GM12878 (cell line): ENCODE data around the gene UBE3D. TPM values are rescaled to one million over a fixed set of nuclear protein-coding genes. Genes with fewer than 3 reads are reported as not detected.

Source experiments
- ATAC-seq: fragments of 200-7000 bp; cut with Tn5 transposase; 3 replicates; pipeline ENCODE4 v1.9.1; 2020; ENCODE audit warnings: mild to moderate bottlenecking, moderate library complexity
- BruUV-seq: library from RNA; stranded (reverse); fragments of 400-500 nt; replicated peaks from 2 replicates; lab custom pipeline; 2021; lab: Mats Ljungman, UMichigan
- CTCF ChIA-PET: fragments of 300-600 bp; sonication (Branson Sonifier 250); formaldehyde crosslinking; extraction: SDS; loops from one replicate; lab custom pipeline; 2021; ENCODE audit warnings: inconsistent platforms; lab: Yijun Ruan, JAX
- POLR2A ChIA-PET: fragments of 350-600 bp; formaldehyde crosslinking; extraction: SDS; loops from one replicate; lab custom pipeline; 2021; ENCODE audit warnings: inconsistent platforms; lab: Charles Lee
- RAD21 ChIA-PET: fragments of 300-600 bp; sonication (Branson Sonifier 250); formaldehyde crosslinking; loops from one replicate; lab custom pipeline; 2023; ENCODE audit warnings: antibody characterized with exemption; ENCODE audit not compliant: unreplicated experiment; lab: Charles Lee
- SMC1A ChIA-PET: fragments of 300-600 bp; sonication (Branson Sonifier 250); formaldehyde crosslinking; loops from one replicate; lab custom pipeline; 2023; ENCODE audit not compliant: unreplicated experiment, uncharacterized antibody; lab: Charles Lee
- DNase-seq: peaks from one replicate; pipeline ENCODE4 v3.0.0-alpha.2; 2011; ENCODE audit warnings: low read depth, low spot score
- FAIRE-seq: peaks from 3 replicates; lab custom pipeline; 2011; peaks lifted over from hg19 to GRCh38; lab: Jason Lieb, UNC
- H2AFZ ChIP-seq: 2 replicates; pipeline ENCODE4 v1.6.0; 2011; ENCODE audit warnings: low read depth, low read length, control low read depth; ENCODE audit not compliant: control insufficient read depth
- H3K27ac ChIP-seq: 2 replicates; pipeline ENCODE4 v1.5.1; 2011; ENCODE audit warnings: control low read depth; ENCODE audit not compliant: control insufficient read depth, insufficient read depth
- H3K27me3 ChIP-seq, 2 experiments: replicated peaks in 1 of 2; 2 replicates each; pipeline versions ENCODE4 v1.6.0 to v1.6.1; 2011; ENCODE audit warnings: low read length in 1 of 2; ENCODE audit not compliant: control insufficient read depth in 2 of 2, insufficient read depth in 2 of 2
- H3K36me3 ChIP-seq, 2 experiments: 2 replicates each; pipeline ENCODE4 v1.5.1; 2011; ENCODE audit warnings: low read length in 1 of 2; ENCODE audit not compliant: control insufficient read depth in 2 of 2, insufficient read depth in 2 of 2
- H3K4me1 ChIP-seq: 2 replicates; pipeline ENCODE4 v1.6.1; 2011; ENCODE audit warnings: mild to moderate bottlenecking, low read length, moderate library complexity, mixed read lengths; ENCODE audit not compliant: control insufficient read depth, insufficient read depth
- H3K4me2 ChIP-seq: 2 replicates; pipeline ENCODE4 v1.6.0; 2011; ENCODE audit warnings: control low read depth; ENCODE audit not compliant: control insufficient read depth, insufficient read depth
- H3K4me3 ChIP-seq: fragments of 200-600 bp; sonication (generic); 2 replicates; pipeline ENCODE4 v1.5.1; 2016
- H3K79me2 ChIP-seq: 2 replicates; pipeline ENCODE4 v1.6.0; 2011; ENCODE audit warnings: low read length; ENCODE audit not compliant: control insufficient read depth, insufficient read depth
- H3K9ac ChIP-seq: 2 replicates; pipeline ENCODE4 v1.8.0; 2011; ENCODE audit warnings: low read length, control low read depth, mixed read lengths; ENCODE audit not compliant: control insufficient read depth, insufficient read depth
- H3K9me3 ChIP-seq: replicated peaks from 3 replicates; pipeline ENCODE4 v1.5.1; 2011; ENCODE audit warnings: mild to moderate bottlenecking, low read length; ENCODE audit not compliant: control insufficient read depth, insufficient read depth
- H4K20me1 ChIP-seq: 2 replicates; pipeline ENCODE4 v1.6.0; 2011; ENCODE audit not compliant: control insufficient read depth, insufficient read depth
- DPF2 ChIP-seq: fragments of 450-650 bp; IDR thresholded peaks from 2 replicates; pipeline ENCODE4 v1.6.1; 2017; ENCODE audit warnings: mild to moderate bottlenecking
- EP300 ChIP-seq, 2 experiments: fragments of 150-350 bp in 1 of 2; IDR thresholded peaks; 2 replicates each; pipeline ENCODE4 v1.6.1; 2011 to 2012; ENCODE audit warnings: low read depth in 2 of 2, low read length in 2 of 2, borderline replicate concordance in 1 of 2, improper control_type of control experiment in 1 of 2, inconsistent platforms in 1 of 2; ENCODE audit not compliant: control insufficient read depth in 1 of 2
- EZH2 ChIP-seq: IDR thresholded peaks from 2 replicates; pipeline ENCODE4 v1.6.1; 2012; ENCODE audit warnings: low read depth, mild to moderate bottlenecking, control low read depth, inconsistent platforms, low read length, borderline replicate concordance; ENCODE audit not compliant: control insufficient read depth
- LARP7 ChIP-seq: fragments of 450-650 bp; IDR thresholded peaks from 2 replicates; pipeline ENCODE4 v1.6.1; 2017; ENCODE audit warnings: mild to moderate bottlenecking
- NFIC ChIP-seq: IDR thresholded peaks from 2 replicates; pipeline ENCODE4 v1.6.1; 2012; ENCODE audit warnings: low read depth, mild to moderate bottlenecking, inconsistent platforms, low read length, moderate library complexity
- RFX5 ChIP-seq: IDR thresholded peaks from 2 replicates; pipeline ENCODE4 v1.6.1; 2011; ENCODE audit warnings: low read depth, low read length, improper control_type of control experiment
- SIN3A ChIP-seq: IDR thresholded peaks from 2 replicates; pipeline ENCODE4 v1.6.1; 2012; ENCODE audit warnings: low read depth, low read length, improper control_type of control experiment
- WRNIP1 ChIP-seq: IDR thresholded peaks from 2 replicates; pipeline ENCODE4 v1.6.1; 2011; ENCODE audit warnings: low read depth, low read length, improper control_type of control experiment, borderline replicate concordance
- ZNF217 ChIP-seq: fragments of 450-650 bp; IDR thresholded peaks from 2 replicates; pipeline ENCODE4 v1.6.1; 2017; ENCODE audit warnings: antibody characterized with exemption, mild to moderate bottlenecking
- WGBS: methylation state at CpG from one replicate; pipeline ENCODE4 v1.1.6; 2016; ENCODE audit warnings: low lambda C conversion rate; ENCODE audit not compliant: insufficient replicate concordance, insufficient coverage; ENCODE audit errors: missing lambda C conversion rate; 5-methylcytosine and 5-hydroxymethylcytosine counted together
- in situ Hi-C: fragments of 300-500 bp; cut with MboI; formaldehyde crosslinking; loops from 9 replicates; pipeline ENCODE4 v1.14.3; 2018; ENCODE audit warnings: mixed read lengths
- intact Hi-C: fragments of 100-400 bp; cut with micrococcal nuclease; formaldehyde crosslinking; loops from one replicate; pipeline ENCODE4 v1.14.2; 2022; ENCODE audit not compliant: unreplicated experiment
- polyA plus RNA-seq, 11 experiments: library from polyadenylated mRNA; depleted of rRNA in 4 of 11; unstranded in 6 of 11; stranded (reverse) in 5 of 11; fragments of >200 nt; fragmentation: Nextera tagmentation in 4 of 11; fragmentation: Illumina TruSeq in 1 of 11; extraction: Ambion mirVana in 4 of 11; extraction: Trizol in 1 of 11; gene quantifications; 1 replicate in 1 of 11; 2 replicates in 10 of 11; pipeline versions ENCODE4 v1.2.1 to v1.2.3, GENCODE V29; 2011 to 2016; ENCODE audit warnings: inconsistent platforms in 2 of 11, missing spikeins in 2 of 11, low read depth in 1 of 11
- total RNA-seq, 4 experiments: library from RNA; depleted of rRNA in 3 of 4; stranded (reverse); fragments of >200 nt in 3 of 4; fragmentation: Illumina TruSeq in 1 of 4; extraction: Trizol in 1 of 4; gene quantifications; 2 replicates each; pipeline versions ENCODE4 v1.2.1 to v1.2.3, GENCODE V29; 2013 to 2021
- TF ChIP-seq, protein P1 (sequence below): IDR thresholded peaks from 2 replicates; pipeline ENCODE4 v1.6.1; 2012; ENCODE audit warnings: low read length, inconsistent platforms
- TF ChIP-seq, protein P2 (sequence below): IDR thresholded peaks from 2 replicates; pipeline ENCODE4 v1.6.1; 2012; ENCODE audit warnings: low read depth, low read length, improper control_type of control experiment
- TF ChIP-seq, protein P3 (sequence below): fragments of 450-650 bp; conservative IDR thresholded peaks from 2 replicates; pipeline ENCODE4 v1.6.1; 2017; ENCODE audit warnings: mild to moderate bottlenecking, moderate library complexity

UBE3D gene
- total and polyA plus RNA-seq, 10 of the 15 experiments (the other 5 are each of a cell fraction or from before 2014, with no cell fraction given): 4.3 to 9.0 (median 7.5) TPM

DNA sequence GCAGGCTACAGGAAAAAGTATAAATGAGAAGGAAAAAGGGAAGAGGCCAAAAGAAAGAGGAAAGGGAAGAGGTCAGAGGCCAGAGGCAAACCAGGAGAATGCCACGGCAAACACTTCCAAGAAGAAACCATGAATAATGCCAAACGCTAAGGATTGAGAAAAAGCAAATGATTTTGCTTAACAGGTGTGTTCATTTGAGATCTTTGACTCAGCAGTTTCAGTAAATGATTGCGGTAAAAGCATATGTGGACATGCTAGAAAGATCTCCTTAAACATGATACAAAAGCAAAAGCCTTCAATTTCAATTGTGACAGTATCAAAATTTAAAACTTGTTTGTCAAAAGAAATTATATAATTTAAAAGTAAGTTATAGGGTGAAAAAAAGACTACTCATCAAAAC lies 70.6 kb downstream of the UBE3D start:
- in situ Hi-C loops: no loop called here
- RAD21 ChIA-PET: no interaction called here
- H3K9ac ChIP-seq: no peak overlapping the region
- no peaks in the 10 kb centered on the region for H4K20me1 ChIP-seq
- FAIRE-seq (no peak), ATAC-seq (no peak), DNase-seq (no peak)
- WGBS: 62% methylated on average over 3 of the region's 3 CpGs
- SMC1A ChIA-PET: no interaction called here
- POLR2A ChIA-PET: no interaction called here
- no peak overlapping the region for H3K27ac ChIP-seq
- CTCF ChIA-PET: interaction anchor here (0.6 to 1.2 kb wide), 2 partner anchors 24 to 1081 kb away, joined by 3 to 4 read pairs; no protein-coding TSS in a partner anchor
- no TSS peak for BruUV-seq
- no peaks in the 10 kb centered on the region for H3K4me1 ChIP-seq
- intact Hi-C loops: no loop called here
- no peak overlapping the region for H3K4me2 ChIP-seq
- H3K27me3 ChIP-seq: no peaks in the 10 kb centered on the region
- no peaks in the 10 kb centered on the region for H3K36me3 ChIP-seq
- H3K9me3 ChIP-seq: no peaks in the 10 kb centered on the region
- no peak overlapping the region for H3K4me3 ChIP-seq
- H3K79me2 ChIP-seq: no peaks in the 10 kb centered on the region
- no peak overlapping the region for H2AFZ ChIP-seq
- TF ChIP-seq RFX5 (no peak), ZNF217 (no peak), EZH2 (no peak), WRNIP1 (no peak), DPF2 (no peak), LARP7 (no peak), SIN3A (no peak), NFIC (no peak), EP300 (IDR thresholded peaks at IDR 0.05; ENCODE audit: borderline replicate concordance in 1 of 2, control insufficient read depth in 1 of 2, low read depth in 2 of 2, low read length in 2 of 2) (no peak)
- TF ChIP-seq, protein P1, sequence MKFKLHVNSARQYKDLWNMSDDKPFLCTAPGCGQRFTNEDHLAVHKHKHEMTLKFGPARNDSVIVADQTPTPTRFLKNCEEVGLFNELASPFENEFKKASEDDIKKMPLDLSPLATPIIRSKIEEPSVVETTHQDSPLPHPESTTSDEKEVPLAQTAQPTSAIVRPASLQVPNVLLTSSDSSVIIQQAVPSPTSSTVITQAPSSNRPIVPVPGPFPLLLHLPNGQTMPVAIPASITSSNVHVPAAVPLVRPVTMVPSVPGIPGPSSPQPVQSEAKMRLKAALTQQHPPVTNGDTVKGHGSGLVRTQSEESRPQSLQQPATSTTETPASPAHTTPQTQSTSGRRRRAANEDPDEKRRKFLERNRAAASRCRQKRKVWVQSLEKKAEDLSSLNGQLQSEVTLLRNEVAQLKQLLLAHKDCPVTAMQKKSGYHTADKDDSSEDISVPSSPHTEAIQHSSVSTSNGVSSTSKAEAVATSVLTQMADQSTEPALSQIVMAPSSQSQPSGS: no peak
- TF ChIP-seq, protein P2, sequence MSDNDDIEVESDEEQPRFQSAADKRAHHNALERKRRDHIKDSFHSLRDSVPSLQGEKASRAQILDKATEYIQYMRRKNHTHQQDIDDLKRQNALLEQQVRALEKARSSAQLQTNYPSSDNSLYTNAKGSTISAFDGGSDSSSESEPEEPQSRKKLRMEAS: no peak
- TF ChIP-seq, protein P3, sequence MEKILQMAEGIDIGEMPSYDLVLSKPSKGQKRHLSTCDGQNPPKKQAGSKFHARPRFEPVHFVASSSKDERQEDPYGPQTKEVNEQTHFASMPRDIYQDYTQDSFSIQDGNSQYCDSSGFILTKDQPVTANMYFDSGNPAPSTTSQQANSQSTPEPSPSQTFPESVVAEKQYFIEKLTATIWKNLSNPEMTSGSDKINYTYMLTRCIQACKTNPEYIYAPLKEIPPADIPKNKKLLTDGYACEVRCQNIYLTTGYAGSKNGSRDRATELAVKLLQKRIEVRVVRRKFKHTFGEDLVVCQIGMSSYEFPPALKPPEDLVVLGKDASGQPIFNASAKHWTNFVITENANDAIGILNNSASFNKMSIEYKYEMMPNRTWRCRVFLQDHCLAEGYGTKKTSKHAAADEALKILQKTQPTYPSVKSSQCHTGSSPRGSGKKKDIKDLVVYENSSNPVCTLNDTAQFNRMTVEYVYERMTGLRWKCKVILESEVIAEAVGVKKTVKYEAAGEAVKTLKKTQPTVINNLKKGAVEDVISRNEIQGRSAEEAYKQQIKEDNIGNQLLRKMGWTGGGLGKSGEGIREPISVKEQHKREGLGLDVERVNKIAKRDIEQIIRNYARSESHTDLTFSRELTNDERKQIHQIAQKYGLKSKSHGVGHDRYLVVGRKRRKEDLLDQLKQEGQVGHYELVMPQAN: no peak
